PC-3 (cell line): ENCODE measurements around the gene SAMD11. TPM values are rescaled to one million over a fixed set of nuclear protein-coding genes. Genes with fewer than 3 reads are reported as not detected.
A peak's percentile ranks its signal among the peaks of the same experiment; 100 is the strongest.

Experiments used
- ATAC-seq: fragments of 200-7000 bp; cut with Tn5 transposase; 2 replicates; pipeline ENCODE4 v1.9.1; 2020; ENCODE audit warnings: mild to moderate bottlenecking, moderate library complexity
- BruUV-seq: library from RNA; stranded (reverse); fragments of 400-500 nt; replicated peaks from 2 replicates; lab custom pipeline; 2021; lab: Mats Ljungman, UMichigan
- CTCF ChIA-PET: fragments of 300-600 bp; sonication (Branson Sonifier 250); formaldehyde crosslinking; loops from one replicate; lab custom pipeline; 2022; ENCODE audit warnings: antibody characterized with exemption; lab: Charles Lee
- POLR2A ChIA-PET: fragments of 300-600 bp; sonication (Branson Sonifier 250); formaldehyde crosslinking; loops from one replicate; lab custom pipeline; 2022; ENCODE audit warnings: antibody characterized with exemption; ENCODE audit not compliant: unreplicated experiment; lab: Charles Lee
- DNase-seq: peaks from one replicate; pipeline ENCODE4 v3.0.0-alpha.2; 2015
- H2AFZ ChIP-seq: fragments of 300-600 bp; sonication (generic); 2 replicates; pipeline ENCODE4 v1.6.0; 2016; ENCODE audit warnings: antibody characterized with exemption, low read length
- H3F3A ChIP-seq: fragments of 300-600 bp; sonication (generic); one replicate; pipeline ENCODE4 v1.6.0; 2017; ENCODE audit warnings: antibody characterized with exemption, low read length, control low read depth, mild to moderate bottlenecking; ENCODE audit not compliant: unreplicated experiment
- H3K27ac ChIP-seq: fragments of 300-600 bp; sonication (generic); 2 replicates; pipeline ENCODE4 v1.5.1; 2016; ENCODE audit warnings: mild to moderate bottlenecking, low read length
- H3K27me3 ChIP-seq: fragments of 300-600 bp; sonication (generic); 2 replicates; pipeline ENCODE4 v1.6.1; 2016; ENCODE audit warnings: low read length, mixed read lengths
- H3K36me3 ChIP-seq: fragments of 300-600 bp; sonication (generic); 2 replicates; pipeline ENCODE4 v1.6.1; 2016; ENCODE audit warnings: low read depth, mixed run types, low read length, mixed read lengths
- H3K4me1 ChIP-seq: fragments of 300-600 bp; sonication (generic); 2 replicates; pipeline ENCODE4 v1.5.1; 2016; ENCODE audit warnings: low read length; ENCODE audit not compliant: insufficient read depth
- H3K4me2 ChIP-seq: fragments of 300-600 bp; sonication (generic); 2 replicates; pipeline ENCODE4 v1.6.0; 2016; ENCODE audit warnings: low read length
- H3K4me3 ChIP-seq: fragments of 300-600 bp; sonication (generic); 2 replicates; pipeline ENCODE4 v1.5.1; 2016; ENCODE audit warnings: mild to moderate bottlenecking, low read length, mixed read lengths
- H3K79me2 ChIP-seq: fragments of 300-600 bp; sonication (generic); 2 replicates; pipeline ENCODE4 v1.6.1; 2017; ENCODE audit warnings: low read length, mixed read lengths
- H3K9ac ChIP-seq: fragments of 300-600 bp; sonication (generic); 2 replicates; pipeline ENCODE4 v1.6.0; 2016; ENCODE audit warnings: mild to moderate bottlenecking, low read length
- H3K9me2 ChIP-seq: fragments of 300-600 bp; sonication (generic); replicated peaks from 2 replicates; pipeline ENCODE4 v1.6.1; 2016; ENCODE audit warnings: mixed run types, low read length, mixed read lengths
- H3K9me3 ChIP-seq: fragments of 300-600 bp; sonication (generic); 2 replicates; pipeline ENCODE4 v1.6.1; 2016; ENCODE audit warnings: low read length, mixed read lengths
- H4K20me1 ChIP-seq: fragments of 300-600 bp; sonication (generic); 2 replicates; pipeline ENCODE4 v1.6.1; 2016; ENCODE audit warnings: low read length, mixed read lengths
- CTCF ChIP-seq: fragments of 300-600 bp; sonication (generic); conservative IDR thresholded peaks from 2 replicates; pipeline ENCODE4 v1.5.1; 2017; ENCODE audit warnings: antibody characterized with exemption, low read depth, mild to moderate bottlenecking, low read length
- EZH2 ChIP-seq: fragments of 300-600 bp; sonication (generic); IDR thresholded peaks from one replicate; pipeline ENCODE4 v1.6.1; 2017; ENCODE audit warnings: antibody characterized with exemption, mild to moderate bottlenecking, low read length; ENCODE audit not compliant: unreplicated experiment
- EZH2phosphoT487 ChIP-seq: fragments of 300-600 bp; sonication (generic); IDR thresholded peaks from 2 replicates; pipeline ENCODE4 v1.6.1; 2018; ENCODE audit warnings: mild to moderate bottlenecking, antibody characterized with exemption, low read length, borderline replicate concordance
- intact Hi-C: fragments of 100-400 bp; cut with micrococcal nuclease; formaldehyde crosslinking; loops from 2 replicates; pipeline ENCODE4 v1.9.0; 2023
- total RNA-seq: library from RNA; depleted of rRNA; stranded (reverse); fragments of >200 nt; gene quantifications from 2 replicates; pipeline ENCODE4 v1.2.3, GENCODE V29; 2014

Gene SAMD11
- total RNA-seq, 1 experiment from 2014 or later, result 5.8 TPM

- Histone ChIP-seq H3F3A (no peaks in the 10 kb centered on the region), H3K27ac (peak overlapping the region; percentile 99), H3K9ac (peak overlapping the region; percentile 99), H3K36me3 (no peaks in the 10 kb centered on the region), H3K9me3 (no peaks in the 10 kb centered on the region), H3K9me2 (no peaks in the 10 kb centered on the region), H3K4me1 (peaks cover 25% of the 10 kb centered on the region), H3K27me3 (no peaks in the 10 kb centered on the region), H3K4me3 (peak overlapping the region; percentile 79), H3K4me2 (peak overlapping the region; percentile 98), H2AFZ (peak overlapping the region; percentile 43), H4K20me1 (no peaks in the 10 kb centered on the region), H3K79me2 (peaks cover 15% of the 10 kb centered on the region)
- intact Hi-C loops, result no loop called here
- POLR2A ChIA-PET, result interaction anchor here (0.6 to 1.0 kb wide), 4 partner anchors 8 to 270 kb away, joined by 3 to 6 read pairs (median 5); partner anchors contain the start of gene NOC2L
- DNase-seq (peak; percentile 88), ATAC-seq (peak; percentile 79)
- CTCF ChIA-PET, result interaction anchor here (0.5 to 1.1 kb wide), 5 partner anchors 9 to 97 kb away, joined by 3 to 14 read pairs (median 4); no protein-coding TSS in a partner anchor
- TF ChIP-seq EZH2phosphoT487 (no peak), CTCF (no peak), EZH2 (no peak)
- no TSS peak for BruUV-seq
Observed at GRCh38 chr1:966704-967300, 43.1 kb downstream of the SAMD11 start.

GRCh38 chr1:967466-968343, 44.0 kb downstream of the SAMD11 start:
- POLR2A ChIA-PET, result interaction anchor here (0.6 kb wide), 1 partner anchor 111 kb away, joined by 3 read pairs; no protein-coding TSS in a partner anchor
- TF ChIP-seq CTCF, result no peak
- no peak for TF ChIP-seq EZH2
- TF ChIP-seq EZH2phosphoT487, result no peak
- CTCF ChIA-PET, result interaction anchor here (1.1 kb wide), 2 partner anchors 8 to 97 kb away, joined by 4 to 14 read pairs; no protein-coding TSS in a partner anchor
- Histone ChIP-seq H3K9me2 (no peaks in the 10 kb centered on the region), H3K4me2 (peak overlapping the region; percentile 98), H3K27me3 (no peaks in the 10 kb centered on the region), H3K79me2 (peaks cover 15% of the 10 kb centered on the region), H3K4me3 (peak overlapping the region; percentile 79), H3K9ac (peak overlapping the region; percentile 99), H2AFZ (no peak overlapping the region), H3K4me1 (peaks cover 25% of the 10 kb centered on the region), H3K36me3 (no peaks in the 10 kb centered on the region), H3K9me3 (no peaks in the 10 kb centered on the region), H3F3A (no peaks in the 10 kb centered on the region), H3K27ac (peak overlapping the region; percentile 99), H4K20me1 (no peaks in the 10 kb centered on the region)
- ATAC-seq, result no peak
- intact Hi-C loops, result no loop called here
- BruUV-seq, result TSS peak; percentile 24
- DNase-seq, result no peak
